ENCODE measurements around the gene ISCA2.
"Not testable (repeated sequence)": the region's sequence is repeated elsewhere in the genome, so short reads cannot be mapped to it uniquely, and the experiment has no call there.

ISCA2 gene

GRCh38 chr14:74531467-74531866 is 37.9 kb downstream of the ISCA2 start:
- no peak for DNase-seq

- DNase-seq = no peak
Measured at GRCh38 chr14:74532246-74532645, 38.7 kb downstream of the ISCA2 start.

DNA sequence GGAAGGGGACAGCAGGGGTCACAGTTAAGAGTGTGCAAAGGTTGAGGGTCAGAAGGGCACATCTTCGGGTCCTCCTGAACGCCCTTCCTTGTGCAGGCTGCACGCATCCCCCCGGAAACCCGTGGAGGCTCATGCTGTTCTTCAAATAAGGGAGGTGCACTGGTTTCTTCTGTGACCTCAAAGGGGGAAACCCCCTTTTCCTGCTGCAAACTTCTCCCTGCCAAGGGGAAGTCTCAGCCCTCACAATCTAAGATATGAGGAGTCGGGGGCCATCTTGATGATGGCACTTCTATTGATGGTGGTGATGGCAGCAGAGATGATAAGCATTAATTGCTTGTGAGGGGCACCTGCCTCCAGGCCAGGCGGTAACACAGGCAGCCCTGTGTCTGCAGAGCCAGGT is 40.0 kb downstream of the ISCA2 start:
- no peak for DNase-seq

DNA sequence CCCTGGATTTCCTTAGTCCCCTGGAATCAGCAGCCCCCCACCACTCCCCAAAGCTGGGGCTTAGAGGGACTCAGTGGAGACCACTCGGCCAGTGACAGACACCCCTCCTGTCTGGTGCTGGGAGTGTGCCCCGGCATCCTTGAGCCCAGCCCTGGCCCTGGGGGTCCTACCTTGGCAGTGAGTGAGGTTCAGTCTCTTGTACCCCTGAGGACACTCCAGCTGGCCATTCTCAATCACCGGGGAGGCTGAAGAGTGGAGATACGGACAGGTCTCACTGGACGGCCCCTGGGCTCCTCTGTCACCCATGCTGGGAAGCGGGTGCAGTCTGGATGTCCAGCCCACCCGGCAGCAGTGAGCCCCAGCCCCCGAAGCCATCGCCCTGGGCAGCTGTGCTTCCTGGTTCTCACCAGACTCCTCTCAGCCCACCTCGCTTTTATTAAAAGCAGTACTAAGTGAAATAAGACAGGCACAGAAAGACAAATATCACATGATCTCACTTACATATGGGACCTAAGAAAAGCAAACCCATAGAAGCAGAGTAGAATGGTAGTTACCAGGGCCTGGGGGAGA is 42.3 kb downstream of the ISCA2 start:
- no peak for DNase-seq

- not testable (repeated sequence) for DNase-seq
Measured at GRCh38 chr14:74536336-74536735, 42.8 kb downstream of the ISCA2 start.

GRCh38 chr14:74538411-74539391 is 45.1 kb downstream of the ISCA2 start:
- DNase-seq = no peak

- DNase-seq = no peak
Measured at GRCh38 chr14:74539503-74539902, 45.9 kb downstream of the ISCA2 start.

- DNase-seq = no peak
Measured at GRCh38 chr14:74541225-74541624, 47.7 kb downstream of the ISCA2 start.

- DNase-seq = no peak
Measured at GRCh38 chr14:74542056-74542685, 48.6 kb downstream of the ISCA2 start.

GRCh38 chr14:74543771-74544438 is 50.3 kb downstream of the ISCA2 start:
- no peak for DNase-seq

- DNase-seq = no peak
Measured at GRCh38 chr14:74545386-74545785, 51.8 kb downstream of the ISCA2 start.

GRCh38 chr14:74546416-74546815 is 52.9 kb downstream of the ISCA2 start:
- no peak for DNase-seq

Data from NCI-H1048 (cell line).